ENCODE results near the gene SMARCC1. TPM values are rescaled to one million over a fixed set of nuclear protein-coding genes. Genes with fewer than 3 reads are reported as not detected.

Gene SMARCC1
- total RNA-seq, 1 donor from 2014 or later: 73.4 TPM

DNA sequence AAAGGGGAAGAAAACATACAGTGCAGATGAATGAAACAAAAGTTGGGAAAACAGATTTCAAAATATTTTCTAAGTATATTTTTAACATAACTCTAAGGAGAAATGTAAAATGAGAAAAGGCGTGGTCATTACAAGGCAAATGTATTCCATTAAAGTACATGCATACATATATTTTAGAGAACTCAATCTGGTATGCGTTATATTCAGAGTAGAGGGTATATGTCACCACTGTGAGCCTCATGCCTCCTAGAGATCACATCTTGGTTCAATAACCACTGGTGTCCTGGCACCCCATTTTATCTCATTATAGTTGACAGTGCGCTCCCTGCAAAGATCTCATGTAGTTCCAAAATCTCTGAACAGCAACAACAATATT lies 77.5 kb downstream of the SMARCC1 start:
- H3K4me3 ChIP-seq (ENCODE audit: low read depth, low read length): no peak overlapping the region
- no peak for DNase-seq (ENCODE audit: low read depth)
- TF ChIP-seq, protein P1, sequence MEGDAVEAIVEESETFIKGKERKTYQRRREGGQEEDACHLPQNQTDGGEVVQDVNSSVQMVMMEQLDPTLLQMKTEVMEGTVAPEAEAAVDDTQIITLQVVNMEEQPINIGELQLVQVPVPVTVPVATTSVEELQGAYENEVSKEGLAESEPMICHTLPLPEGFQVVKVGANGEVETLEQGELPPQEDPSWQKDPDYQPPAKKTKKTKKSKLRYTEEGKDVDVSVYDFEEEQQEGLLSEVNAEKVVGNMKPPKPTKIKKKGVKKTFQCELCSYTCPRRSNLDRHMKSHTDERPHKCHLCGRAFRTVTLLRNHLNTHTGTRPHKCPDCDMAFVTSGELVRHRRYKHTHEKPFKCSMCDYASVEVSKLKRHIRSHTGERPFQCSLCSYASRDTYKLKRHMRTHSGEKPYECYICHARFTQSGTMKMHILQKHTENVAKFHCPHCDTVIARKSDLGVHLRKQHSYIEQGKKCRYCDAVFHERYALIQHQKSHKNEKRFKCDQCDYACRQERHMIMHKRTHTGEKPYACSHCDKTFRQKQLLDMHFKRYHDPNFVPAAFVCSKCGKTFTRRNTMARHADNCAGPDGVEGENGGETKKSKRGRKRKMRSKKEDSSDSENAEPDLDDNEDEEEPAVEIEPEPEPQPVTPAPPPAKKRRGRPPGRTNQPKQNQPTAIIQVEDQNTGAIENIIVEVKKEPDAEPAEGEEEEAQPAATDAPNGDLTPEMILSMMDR (conservative IDR thresholded peaks at IDR 0.05; ENCODE audit: low read depth, low read length): no peak

DNA sequence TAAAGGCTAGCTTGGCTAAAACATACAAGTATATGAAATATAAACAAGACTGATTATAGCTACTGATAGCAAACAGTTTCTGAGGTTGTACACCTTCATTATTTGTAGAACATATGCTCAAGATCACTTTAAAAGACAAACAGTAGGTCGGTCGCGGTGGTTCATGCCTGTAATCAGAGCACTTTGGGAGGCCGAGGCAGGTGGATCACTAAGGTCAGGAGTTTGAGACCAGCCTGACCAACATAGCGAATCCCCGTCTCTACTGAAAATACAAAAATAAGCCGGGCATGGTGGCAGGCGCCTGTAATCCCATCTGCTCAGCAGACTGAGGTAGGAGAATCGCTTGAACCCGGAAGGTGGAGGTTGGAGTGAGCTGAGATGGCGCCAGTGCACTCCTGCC lies 80.3 kb downstream of the SMARCC1 start:
- H3K4me3 ChIP-seq (ENCODE audit: low read depth, low read length): no peak overlapping the region
- DNase-seq (ENCODE audit: low read depth): no peak
- TF ChIP-seq, protein P1 (conservative IDR thresholded peaks at IDR 0.05; ENCODE audit: low read depth, low read length): no peak

DNA sequence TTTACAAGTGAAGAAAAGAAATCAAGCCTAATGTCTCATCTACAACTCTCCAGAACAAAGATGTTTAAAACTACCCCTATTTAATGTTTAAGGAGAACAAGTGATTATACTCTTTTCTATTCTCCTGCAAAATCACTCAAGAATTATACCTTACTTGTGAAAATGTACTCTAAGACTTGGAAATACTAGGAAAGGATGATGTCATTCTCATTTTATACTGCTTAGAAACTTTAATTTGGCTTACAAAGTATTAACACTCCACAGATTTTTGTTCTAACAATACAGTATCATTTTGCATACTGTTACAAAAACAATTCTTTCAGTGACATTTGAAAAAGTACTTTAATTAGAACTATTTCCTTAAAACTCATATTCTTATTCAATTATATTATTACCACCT lies 89.5 kb downstream of the SMARCC1 start:
- TF ChIP-seq, protein P1 (conservative IDR thresholded peaks at IDR 0.05; ENCODE audit: low read depth, low read length): no peak
- H3K4me3 ChIP-seq (ENCODE audit: low read depth, low read length): no peak overlapping the region
- DNase-seq (ENCODE audit: low read depth): no peak

DNA sequence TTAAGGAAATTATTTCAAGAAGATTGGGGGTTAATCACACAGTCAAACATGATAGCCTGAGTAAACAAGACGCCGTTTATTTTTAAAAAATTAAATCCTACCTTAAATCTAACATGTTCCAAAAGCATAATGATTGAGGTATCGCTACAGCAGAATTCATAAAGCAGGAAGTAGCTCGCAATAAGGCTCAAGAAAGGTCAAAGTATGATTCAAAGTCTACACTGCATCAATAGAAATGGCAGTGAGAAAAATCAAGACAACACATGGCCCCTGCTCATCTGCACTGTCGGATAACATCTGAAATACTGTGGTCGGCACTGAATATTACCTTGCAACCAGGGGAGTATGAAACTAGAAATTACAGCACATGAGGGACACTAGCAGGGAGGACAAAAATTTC lies 93.2 kb downstream of the SMARCC1 start:
- TF ChIP-seq, protein P1 (conservative IDR thresholded peaks at IDR 0.05; ENCODE audit: low read depth, low read length): no peak
- DNase-seq (ENCODE audit: low read depth): no peak
- no peak overlapping the region for H3K4me3 ChIP-seq (ENCODE audit: low read depth, low read length)

DNA sequence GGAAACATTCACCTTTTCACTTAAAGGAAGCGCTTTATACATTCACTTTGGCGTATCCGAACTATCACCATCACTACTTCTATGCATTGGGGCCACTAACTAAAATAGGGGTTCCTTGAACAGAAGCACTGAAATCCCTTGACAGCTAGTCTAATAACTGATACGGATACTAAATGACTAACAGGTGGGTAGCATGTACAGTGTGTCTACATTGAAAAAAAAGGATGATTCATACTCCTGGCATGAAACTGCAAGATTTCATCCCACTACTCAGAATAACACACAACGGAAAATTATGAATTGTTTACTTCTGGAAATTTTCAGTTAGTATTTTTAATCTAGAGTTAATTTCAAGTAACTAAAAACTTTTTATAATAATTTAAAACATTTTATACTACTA lies 96.7 kb downstream of the SMARCC1 start:
- no peak for DNase-seq (ENCODE audit: low read depth)
- no peak overlapping the region for H3K4me3 ChIP-seq (ENCODE audit: low read depth, low read length)
- TF ChIP-seq, protein P1 (conservative IDR thresholded peaks at IDR 0.05; ENCODE audit: low read depth, low read length): no peak

DNA sequence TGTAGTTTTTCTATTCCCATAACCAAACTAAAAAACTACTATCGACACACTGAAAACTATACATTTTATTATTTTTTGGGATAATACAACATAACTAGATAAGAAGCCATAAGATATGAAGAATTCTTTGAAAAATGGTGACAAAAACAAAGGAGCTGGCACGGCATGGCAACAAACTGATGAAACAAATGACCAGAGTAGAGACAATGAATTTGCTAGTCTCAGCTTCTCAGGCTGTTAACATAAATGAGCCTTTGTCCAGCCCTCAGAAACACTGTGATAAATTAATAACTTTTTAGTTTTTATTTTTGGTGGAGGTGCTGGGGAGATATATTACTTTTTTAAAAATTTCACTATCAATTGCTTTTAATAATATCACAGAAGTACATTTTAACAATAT lies 100.7 kb downstream of the SMARCC1 start:
- TF ChIP-seq, protein P1 (conservative IDR thresholded peaks at IDR 0.05; ENCODE audit: low read depth, low read length): no peak
- no peak for DNase-seq (ENCODE audit: low read depth)
- no peak overlapping the region for H3K4me3 ChIP-seq (ENCODE audit: low read depth, low read length)

DNA sequence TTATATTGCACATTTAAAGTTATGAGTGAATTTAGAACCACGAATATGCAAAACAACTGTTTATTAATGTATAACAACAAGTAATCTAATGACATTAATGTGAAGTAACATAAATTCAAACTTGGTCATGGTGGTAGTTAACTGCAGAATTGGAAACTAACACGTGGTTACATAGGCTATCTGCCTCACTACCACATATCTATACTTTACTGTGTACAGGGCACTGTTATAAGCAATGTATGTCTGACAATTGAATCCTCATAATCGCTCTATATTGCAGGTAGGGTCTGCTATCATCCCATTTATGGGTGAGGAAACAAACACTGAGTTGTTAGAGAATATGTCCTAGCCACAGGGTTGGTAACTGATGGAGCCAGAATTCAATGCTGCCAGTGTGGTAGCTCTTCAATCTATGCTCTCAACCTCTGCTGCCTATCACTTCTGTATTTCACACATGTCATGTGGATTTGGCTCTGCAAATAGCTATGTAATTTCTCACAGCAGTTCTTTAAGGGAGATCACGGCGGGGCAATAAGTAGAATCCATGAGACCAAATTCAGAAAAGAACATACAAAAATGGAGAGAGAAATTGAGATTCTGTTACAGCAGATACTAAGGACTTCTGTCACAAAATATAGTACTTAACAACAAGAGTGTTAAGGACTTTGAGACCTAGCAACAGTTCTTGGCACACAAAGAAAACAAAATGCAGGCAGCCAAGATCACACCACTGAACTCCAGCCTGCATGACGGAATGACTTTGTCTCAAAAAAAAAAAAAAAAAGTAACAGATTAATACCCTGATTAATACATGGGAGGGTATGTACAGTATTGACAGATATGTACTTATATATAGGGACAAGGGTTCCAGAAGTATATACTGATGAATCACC lies 103.0 kb downstream of the SMARCC1 start:
- TF ChIP-seq, protein P1 (conservative IDR thresholded peaks at IDR 0.05; ENCODE audit: low read depth, low read length): no peak
- H3K4me3 ChIP-seq (ENCODE audit: low read depth, low read length): no peak overlapping the region
- DNase-seq (ENCODE audit: low read depth): no peak
